Gastrocnemius medialis (tissue), 4 donors: ENCODE results near the gene TACR1.

Source experiments
- POLR2A ChIP-seq, 2 donors: fragments of 450-650 bp; IDR thresholded peaks; one replicate each; pipeline ENCODE4 v1.6.1; 2017; ENCODE audit warnings: antibody characterized with exemption in 2 of 2, mild to moderate bottlenecking in 2 of 2, moderate library complexity in 2 of 2
- TF ChIP-seq, protein P1 (sequence below), 5 experiments: fragments of 450-650 bp in 3 of 5; fragments of 200-600 bp in 2 of 5; sonication (generic) in 2 of 5; IDR thresholded peaks in 4 of 5; conservative IDR thresholded peaks in 1 of 5; 1 replicate in 4 of 5; 2 replicates in 1 of 5; pipeline ENCODE4 v1.5.1; 2016 to 2019; ENCODE audit warnings: antibody characterized with exemption in 5 of 5, mild to moderate bottlenecking in 3 of 5, moderate library complexity in 3 of 5

DNA sequence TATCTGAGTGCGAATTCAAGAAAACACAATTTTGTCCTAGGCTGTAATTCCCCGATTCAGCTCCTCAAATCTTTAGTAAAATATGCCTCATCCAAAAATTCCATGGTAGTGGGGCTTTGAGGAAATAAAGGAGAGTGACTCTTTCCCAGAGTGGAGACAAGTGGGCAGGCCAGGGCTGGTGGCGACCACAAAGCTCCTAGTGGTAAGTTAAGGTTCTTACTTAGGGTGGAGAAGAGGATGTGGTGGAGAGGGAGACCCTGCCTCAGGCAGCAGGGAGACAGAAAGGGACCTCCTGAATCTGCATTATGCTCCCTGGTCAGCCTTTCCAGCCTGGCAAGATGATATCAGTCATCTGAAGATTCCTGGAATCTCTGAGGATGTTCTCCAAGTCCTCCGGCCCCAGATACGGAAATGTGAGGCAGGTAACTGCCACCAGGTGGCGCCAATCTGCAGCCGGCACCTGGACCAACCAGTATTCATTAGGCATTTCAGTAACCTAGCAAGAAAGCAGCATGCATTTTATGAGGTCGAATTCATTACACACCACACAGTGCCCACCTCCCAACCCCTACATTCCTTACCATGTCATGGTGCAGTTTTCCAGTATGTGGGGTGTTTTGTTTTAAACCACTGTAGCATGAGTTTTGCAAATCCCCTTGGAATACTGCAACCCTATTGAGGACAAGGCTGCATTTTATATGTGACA lies 134.5 kb downstream of the TACR1 start:
- TF ChIP-seq, protein P1, sequence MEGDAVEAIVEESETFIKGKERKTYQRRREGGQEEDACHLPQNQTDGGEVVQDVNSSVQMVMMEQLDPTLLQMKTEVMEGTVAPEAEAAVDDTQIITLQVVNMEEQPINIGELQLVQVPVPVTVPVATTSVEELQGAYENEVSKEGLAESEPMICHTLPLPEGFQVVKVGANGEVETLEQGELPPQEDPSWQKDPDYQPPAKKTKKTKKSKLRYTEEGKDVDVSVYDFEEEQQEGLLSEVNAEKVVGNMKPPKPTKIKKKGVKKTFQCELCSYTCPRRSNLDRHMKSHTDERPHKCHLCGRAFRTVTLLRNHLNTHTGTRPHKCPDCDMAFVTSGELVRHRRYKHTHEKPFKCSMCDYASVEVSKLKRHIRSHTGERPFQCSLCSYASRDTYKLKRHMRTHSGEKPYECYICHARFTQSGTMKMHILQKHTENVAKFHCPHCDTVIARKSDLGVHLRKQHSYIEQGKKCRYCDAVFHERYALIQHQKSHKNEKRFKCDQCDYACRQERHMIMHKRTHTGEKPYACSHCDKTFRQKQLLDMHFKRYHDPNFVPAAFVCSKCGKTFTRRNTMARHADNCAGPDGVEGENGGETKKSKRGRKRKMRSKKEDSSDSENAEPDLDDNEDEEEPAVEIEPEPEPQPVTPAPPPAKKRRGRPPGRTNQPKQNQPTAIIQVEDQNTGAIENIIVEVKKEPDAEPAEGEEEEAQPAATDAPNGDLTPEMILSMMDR (IDR thresholded peaks at IDR 0.05 in 4 of 5, conservative IDR thresholded peaks at IDR 0.05 in 1 of 5), result peak in 4 of 5 experiments; percentile 54 to 77 (median 64)
- no peak for TF ChIP-seq POLR2A (IDR thresholded peaks at IDR 0.05)
